OCI-M1 (cell line): Measurements from ENCODE around the gene STXBP5.
"Not testable (repeated sequence)": the region's sequence is repeated elsewhere in the genome, so short reads cannot be mapped to it uniquely, and the experiment has no call there.

ENCODE experiments used
- DNase-seq: peaks from one replicate; lab custom pipeline; 2025; lab: John Stamatoyannopoulos, UW

Gene STXBP5

DNA sequence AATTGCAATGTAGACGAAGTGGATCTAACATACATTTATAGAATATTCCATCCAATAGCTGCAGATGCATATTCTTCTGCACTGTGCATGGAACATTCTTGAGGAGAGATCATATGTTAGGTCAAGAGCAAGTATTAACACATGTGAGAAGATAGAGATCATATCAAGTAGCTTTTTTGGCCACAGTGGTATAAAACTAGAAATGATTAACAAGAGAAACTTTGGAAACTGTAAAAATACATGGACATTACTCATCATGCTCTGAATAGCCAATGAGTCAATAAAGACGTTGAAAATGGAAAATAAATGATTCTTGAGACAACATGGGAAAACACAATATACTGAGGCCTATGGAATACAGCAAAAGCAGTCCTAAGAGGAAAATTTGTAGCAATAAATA lies 94.2 kb downstream of the STXBP5 start:
- DNase-seq: no peak

- DNase-seq: no peak
Measured at GRCh38 chr6:147299035-147299434, 94.8 kb downstream of the STXBP5 start.

DNA sequence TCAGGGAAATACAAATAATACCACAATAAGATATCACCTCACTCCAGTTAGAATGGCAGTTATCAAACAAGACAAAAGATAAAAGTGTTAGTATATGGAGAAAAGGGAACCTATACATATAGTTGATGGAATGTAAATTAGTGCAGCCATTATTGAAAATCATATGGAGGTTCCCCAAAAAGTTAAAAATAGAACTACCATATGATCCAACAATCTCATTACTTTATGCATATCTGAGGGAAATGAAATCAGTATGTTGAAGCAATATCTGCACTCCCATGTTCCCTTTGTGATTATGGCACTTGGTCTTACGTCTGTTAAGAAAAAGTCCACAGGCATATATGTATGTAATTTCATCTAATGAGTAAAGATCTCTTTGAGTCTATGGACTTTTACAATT lies 96.9 kb downstream of the STXBP5 start:
- DNase-seq: peak; percentile 18

DNA sequence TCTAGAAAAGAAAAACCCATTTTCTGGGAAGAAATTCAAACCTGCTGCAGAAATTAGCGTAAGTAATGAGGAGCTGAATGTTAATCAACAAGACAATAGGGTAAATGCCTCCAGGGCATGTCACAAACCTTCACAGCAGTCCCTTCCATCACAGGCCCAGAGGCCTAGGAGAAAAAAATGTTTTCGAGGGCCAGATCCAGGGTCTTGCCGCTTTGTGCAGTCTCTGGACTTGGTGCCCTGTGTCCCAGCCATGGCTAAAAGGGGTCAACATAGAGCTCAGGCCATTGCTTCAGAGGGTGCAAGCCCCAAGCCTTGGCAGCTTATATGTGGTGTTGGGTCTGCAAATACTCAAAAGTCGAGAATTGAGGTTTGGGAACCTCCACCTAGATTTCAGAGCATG lies 99.8 kb downstream of the STXBP5 start:
- no peak for DNase-seq

GRCh38 chr6:147310521-147310920 lies 106.3 kb downstream of the STXBP5 start:
- DNase-seq: no peak

- no peak for DNase-seq
Measured at GRCh38 chr6:147311218-147311617, 107.0 kb downstream of the STXBP5 start.

GRCh38 chr6:147321260-147321659 lies 117.0 kb downstream of the STXBP5 start:
- no peak for DNase-seq

DNA sequence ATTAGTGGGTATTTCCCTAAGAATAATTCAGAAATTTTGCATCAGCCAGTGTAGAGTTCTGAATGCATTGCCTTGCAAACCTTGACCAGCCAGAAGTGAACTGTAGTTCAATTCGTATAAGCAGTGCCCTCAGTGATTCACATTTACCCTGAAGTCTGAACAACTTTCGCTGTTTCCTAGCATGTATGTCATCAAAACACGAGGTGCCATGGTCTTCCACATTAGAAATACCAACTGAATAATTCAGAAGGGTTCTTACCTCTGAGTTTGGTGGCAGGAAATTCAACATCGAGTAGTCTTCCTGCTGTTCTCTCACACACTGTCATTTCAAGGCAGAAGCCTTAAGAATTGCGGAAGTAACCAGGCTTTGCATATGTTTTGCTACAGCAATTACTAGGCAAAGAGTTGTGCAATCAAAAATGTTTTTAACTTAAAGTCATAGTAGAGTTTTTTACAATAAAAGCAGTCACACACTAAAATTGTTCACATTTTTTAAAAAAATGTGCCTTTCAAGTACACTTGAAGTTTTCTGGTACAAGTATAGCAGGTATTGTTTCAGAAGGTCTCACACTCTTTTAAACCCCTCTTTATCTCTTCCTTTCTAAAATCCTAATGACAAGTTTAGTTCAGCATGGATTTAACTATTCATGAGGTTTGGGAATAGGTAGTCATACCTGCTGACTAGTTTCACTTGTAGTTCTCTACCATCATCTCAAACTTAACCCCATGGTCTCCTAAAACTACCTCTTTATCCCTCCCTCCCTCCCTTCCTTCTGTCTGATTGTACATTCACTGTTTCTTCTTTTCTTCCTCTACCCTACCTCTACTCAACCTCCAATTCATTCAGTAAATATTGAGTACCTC lies 118.3 kb downstream of the STXBP5 start:
- DNase-seq: peak; percentile 52

DNA sequence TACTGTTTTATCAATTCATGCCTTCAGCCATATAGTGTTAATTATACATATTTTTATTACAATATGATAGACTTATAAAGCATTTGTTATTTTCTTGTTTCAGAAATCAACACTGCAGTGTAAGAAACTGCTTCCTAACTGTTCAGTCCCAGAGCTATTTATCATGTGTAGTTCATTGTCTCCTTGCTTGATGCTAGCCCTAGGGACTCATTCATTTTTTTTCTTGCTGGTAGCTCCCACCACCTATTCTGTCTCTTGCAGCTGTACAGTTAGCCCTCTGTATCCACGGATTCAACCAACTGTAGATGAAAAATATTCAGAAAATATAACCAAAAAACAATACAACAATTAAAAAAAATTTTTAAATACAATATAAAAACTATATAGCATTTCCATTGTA lies 121.3 kb downstream of the STXBP5 start:
- DNase-seq: no peak

DNA sequence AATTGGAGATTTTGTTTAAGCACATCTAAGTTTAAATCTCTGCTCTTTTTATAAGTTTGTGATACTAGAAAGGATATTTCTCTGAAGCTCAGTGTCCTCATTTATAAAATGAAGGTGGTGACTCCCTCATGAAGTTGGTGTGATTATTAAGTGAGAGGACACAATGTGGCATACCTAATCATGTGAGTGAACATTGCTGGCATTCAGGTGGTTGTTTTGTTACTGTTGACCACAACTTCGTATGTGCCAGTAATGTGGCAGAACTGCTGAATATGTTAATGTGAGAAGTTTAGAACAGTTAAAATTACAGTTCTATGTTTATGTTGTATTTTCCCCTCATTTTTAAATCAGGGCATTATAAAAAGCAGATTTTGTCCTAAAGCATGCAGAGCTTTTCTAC lies 127.2 kb downstream of the STXBP5 start:
- no peak for DNase-seq

- DNase-seq: no peak
Measured at GRCh38 chr6:147337921-147338320, 133.7 kb downstream of the STXBP5 start.

DNA sequence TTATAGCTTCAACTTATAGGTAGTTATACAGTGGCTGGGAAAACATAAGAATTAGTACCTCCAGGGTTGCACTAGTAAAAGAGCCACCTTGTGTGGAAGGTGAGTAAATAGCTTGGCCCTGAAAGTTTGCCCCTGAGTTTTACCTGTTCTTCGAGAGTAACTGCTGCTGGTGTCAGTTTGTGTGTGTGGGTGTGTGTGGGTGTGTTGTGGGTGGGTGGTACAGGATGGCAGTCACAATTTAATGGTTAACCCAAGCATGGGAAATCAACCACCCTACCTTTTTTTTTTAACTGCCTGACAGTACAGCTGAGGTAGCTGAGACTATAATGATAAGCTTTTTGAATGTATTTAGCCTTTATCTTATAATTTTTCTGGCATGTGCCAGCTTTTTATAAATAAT lies 137.3 kb downstream of the STXBP5 start:
- no peak for DNase-seq

- no peak for DNase-seq
Measured at GRCh38 chr6:147345902-147346301, 141.7 kb downstream of the STXBP5 start.

DNA sequence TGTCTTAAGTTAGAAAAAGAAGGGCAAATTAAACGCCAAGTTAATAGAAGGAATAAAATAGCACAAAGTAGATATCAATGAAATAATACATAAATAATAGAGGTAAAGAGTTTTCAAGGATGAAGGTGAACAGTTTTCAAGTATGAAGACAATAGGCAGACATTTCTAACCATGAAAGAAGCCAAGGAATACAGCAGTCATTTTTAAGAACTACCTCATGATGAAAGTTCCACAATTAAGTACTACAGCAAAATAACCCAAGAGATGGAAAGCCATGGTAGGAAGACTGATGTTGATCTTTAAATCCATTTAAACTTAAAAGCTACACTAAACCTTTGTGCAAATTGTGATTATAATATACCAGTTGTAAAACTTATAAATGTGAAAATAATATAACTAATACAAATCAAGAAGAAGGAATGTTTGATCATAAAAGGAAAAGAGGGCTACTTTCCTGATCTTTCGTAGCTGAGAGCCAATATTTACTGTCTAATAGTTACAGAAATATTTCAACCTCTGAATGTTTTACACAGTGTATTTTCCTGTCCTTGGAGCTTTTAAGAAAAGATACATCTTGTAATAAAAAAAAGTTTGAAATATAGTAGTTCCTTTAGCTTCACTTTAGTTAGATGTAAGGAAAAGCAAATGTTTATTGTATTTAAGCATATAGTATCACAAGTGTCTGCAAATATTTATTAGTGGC lies 143.1 kb downstream of the STXBP5 start:
- no peak for DNase-seq

DNA sequence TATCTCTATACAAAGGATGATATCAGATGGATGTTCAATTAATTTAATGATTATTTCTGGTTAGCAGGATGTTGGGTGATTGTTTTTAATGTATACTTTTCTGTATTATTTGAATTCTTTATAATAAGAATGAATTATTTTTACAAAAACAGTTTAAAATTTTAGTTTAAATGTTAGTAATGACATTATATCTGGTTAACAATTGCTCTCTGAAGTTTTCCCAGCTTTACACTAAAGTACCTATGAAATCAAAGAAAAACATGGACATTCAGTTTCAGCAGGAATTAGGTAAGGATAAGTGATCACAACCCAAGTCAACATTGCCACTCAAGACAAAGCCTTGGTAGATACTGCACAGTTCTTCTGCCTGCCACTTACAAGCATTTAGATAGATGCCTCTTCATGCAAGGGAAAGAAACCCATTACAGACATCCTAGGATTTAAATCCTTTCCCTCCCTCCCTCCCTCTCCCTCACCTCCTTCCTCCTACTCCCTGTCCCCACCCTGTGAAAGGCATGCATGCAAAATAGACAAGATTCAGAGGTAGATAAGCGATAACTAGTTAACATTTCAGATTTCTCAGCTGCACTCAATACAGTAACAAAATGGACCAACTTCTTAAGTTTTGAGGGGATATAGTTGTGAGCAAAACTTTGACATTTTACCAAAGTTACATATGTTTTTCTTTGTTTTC lies 143.8 kb downstream of the STXBP5 start:
- DNase-seq: no peak

- DNase-seq: no peak
Measured at GRCh38 chr6:147361311-147361981, 157.2 kb downstream of the STXBP5 start.

- no peak for DNase-seq
Measured at GRCh38 chr6:147366290-147366689, 162.1 kb downstream of the STXBP5 start.

GRCh38 chr6:147371325-147371724 lies 167.1 kb downstream of the STXBP5 start:
- no peak for DNase-seq

GRCh38 chr6:147372806-147373205 lies 168.6 kb downstream of the STXBP5 start:
- no peak for DNase-seq

- DNase-seq: no peak
Measured at GRCh38 chr6:147378819-147379218, 174.6 kb downstream of the STXBP5 start.

- DNase-seq: not testable (repeated sequence)
Measured at GRCh38 chr6:147380841-147381240, 176.6 kb downstream of the STXBP5 start.

DNA sequence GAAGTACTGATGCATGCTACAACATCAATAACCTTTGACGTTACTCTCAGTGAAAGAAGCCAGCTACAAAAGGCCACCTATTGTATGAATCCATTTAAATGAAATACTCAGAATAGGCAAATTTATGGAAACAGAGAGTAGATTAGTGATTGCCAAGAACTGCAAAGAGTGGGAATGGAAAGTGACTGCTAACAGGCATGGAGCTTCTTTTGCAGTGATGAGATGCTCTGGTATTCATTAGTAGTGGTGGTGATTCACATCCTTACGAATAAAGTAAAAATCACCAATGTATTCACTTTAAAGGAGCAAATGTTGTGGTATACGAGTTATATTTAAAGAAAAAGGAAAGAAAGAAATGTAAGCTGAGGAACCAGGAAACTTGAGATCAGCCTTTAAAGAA lies 177.5 kb downstream of the STXBP5 start:
- DNase-seq: no peak
